HepG2 (cell line): ENCODE measurements around the gene PSMB3. TPM values are rescaled to one million over a fixed set of nuclear protein-coding genes. Genes with fewer than 3 reads are reported as not detected.
A peak's percentile ranks its signal among the peaks of the same experiment; 100 is the strongest.

ENCODE experiments used
- AKNA ChIP-seq: sonication (generic); formaldehyde crosslinking; IDR thresholded peaks from 2 replicates; pipeline ENCODE4 v1.4.0; 2020; ENCODE audit warnings: missing genetic modification reagents, borderline replicate concordance
- E2F2 ChIP-seq: sonication (generic); formaldehyde crosslinking; IDR thresholded peaks from 2 replicates; pipeline ENCODE4 v1.4.0; 2020; ENCODE audit warnings: missing genetic modification reagents, borderline replicate concordance
- EP300 ChIP-seq, 3 experiments: sonication (generic) in 1 of 3; formaldehyde crosslinking in 1 of 3; IDR thresholded peaks; 2 replicates each; pipeline versions ENCODE4 v1.5.1 to v1.6.1; 2011 to 2020; ENCODE audit warnings: low read depth in 2 of 3, low read length in 2 of 3, borderline replicate concordance in 1 of 3, improper control_type of control experiment in 1 of 3, mild to moderate bottlenecking in 1 of 3, missing genetic modification reagents in 1 of 3, moderate library complexity in 1 of 3
- ERF ChIP-seq: IDR thresholded peaks from 2 replicates; pipeline ENCODE4 v1.6.1; 2018; ENCODE audit warnings: missing biosample characterization, missing genetic modification reagents
- FOXO1 ChIP-seq: sonication (generic); formaldehyde crosslinking; IDR thresholded peaks from 2 replicates; pipeline ENCODE4 v1.4.0; 2020; ENCODE audit warnings: missing genetic modification reagents
- GATA4 ChIP-seq: sonication (generic); IDR thresholded peaks from 2 replicates; pipeline ENCODE4 v1.6.1; 2016; ENCODE audit warnings: antibody characterized with exemption, low read depth, borderline replicate concordance
- ONECUT2 ChIP-seq: sonication (generic); formaldehyde crosslinking; IDR thresholded peaks from 2 replicates; pipeline ENCODE4 v1.4.0; 2020; ENCODE audit warnings: missing genetic modification reagents
- PLRG1 ChIP-seq: fragments of 450-650 bp; conservative IDR thresholded peaks from 2 replicates; pipeline ENCODE4 v1.6.1; 2016
- THAP7 ChIP-seq: sonication (generic); formaldehyde crosslinking; IDR thresholded peaks from 2 replicates; pipeline ENCODE4 v1.8.1; 2023; ENCODE audit warnings: mild to moderate bottlenecking, missing genetic modification reagents
- ZFP37 ChIP-seq: sonication (generic); formaldehyde crosslinking; IDR thresholded peaks from 2 replicates; pipeline ENCODE4 v1.4.0; 2020; ENCODE audit warnings: missing genetic modification reagents, borderline replicate concordance
- ZNF275 ChIP-seq: sonication (generic); formaldehyde crosslinking; IDR thresholded peaks from 2 replicates; pipeline ENCODE4 v1.8.0; 2022; ENCODE audit warnings: missing genetic modification reagents, mild to moderate bottlenecking, inconsistent platforms, borderline replicate concordance
- ZNF546 ChIP-seq: sonication (generic); formaldehyde crosslinking; conservative IDR thresholded peaks from 2 replicates; pipeline ENCODE4 v1.8.1; 2023; ENCODE audit warnings: mild to moderate bottlenecking, missing genetic modification reagents
- ZNF564 ChIP-seq: sonication (generic); formaldehyde crosslinking; IDR thresholded peaks from 2 replicates; pipeline ENCODE4 v1.8.1; 2023; ENCODE audit warnings: mild to moderate bottlenecking, missing genetic modification reagents
- ZNF580 ChIP-seq: IDR thresholded peaks from 2 replicates; pipeline ENCODE4 v1.6.1; 2016; ENCODE audit warnings: low read depth, borderline replicate concordance
- ZNF616 ChIP-seq: sonication (generic); formaldehyde crosslinking; IDR thresholded peaks from 2 replicates; pipeline ENCODE4 v1.5.0; 2020; ENCODE audit warnings: low read depth, mild to moderate bottlenecking, missing genetic modification reagents
- ZNF7 ChIP-seq: IDR thresholded peaks from 2 replicates; pipeline ENCODE4 v1.6.1; 2016; ENCODE audit warnings: missing biosample characterization, missing genetic modification reagents
- ZNF746 ChIP-seq: sonication (generic); formaldehyde crosslinking; IDR thresholded peaks from 2 replicates; pipeline ENCODE4 v1.8.0; 2022; ENCODE audit warnings: mild to moderate bottlenecking, missing genetic modification reagents
- ZNF790 ChIP-seq: sonication (generic); formaldehyde crosslinking; IDR thresholded peaks from 2 replicates; pipeline ENCODE4 v1.8.0; 2022; ENCODE audit warnings: missing genetic modification reagents, mild to moderate bottlenecking, borderline replicate concordance
- ZNF879 ChIP-seq: sonication (generic); formaldehyde crosslinking; IDR thresholded peaks from 2 replicates; pipeline ENCODE4 v1.8.1; 2023; ENCODE audit warnings: missing genetic modification reagents
- ZSCAN12 ChIP-seq: sonication (generic); formaldehyde crosslinking; IDR thresholded peaks from 2 replicates; pipeline ENCODE4 v1.9.0; 2021; ENCODE audit warnings: mild to moderate bottlenecking, missing genetic modification reagents
- polyA plus RNA-seq, 8 experiments: library from polyadenylated mRNA; depleted of rRNA in 3 of 8; stranded (reverse) in 7 of 8; unstranded in 1 of 8; fragments of >200 nt; fragmentation: Illumina TruSeq in 4 of 8; extraction: Trizol in 4 of 8; gene quantifications; 2 replicates each; pipeline versions ENCODE4 v1.2.1 to v1.2.3, GENCODE V29; 2011 to 2016; ENCODE audit warnings: low read depth in 4 of 8, missing spikeins in 1 of 8, mixed read lengths in 1 of 8; ENCODE audit not compliant: insufficient read depth in 1 of 8
- total RNA-seq, 5 experiments: library from RNA; depleted of rRNA; stranded (reverse); fragments of >200 nt; fragmentation: Illumina TruSeq; extraction: Trizol; gene quantifications; 2 replicates each; pipeline ENCODE4 v1.2.3, GENCODE V29; 2016; ENCODE audit warnings: low read depth in 1 of 5

Gene PSMB3
- total and polyA plus RNA-seq, 2 of the 13 experiments (the other 11 are each of a cell fraction or from before 2014, with no cell fraction given) = 366 to 517 TPM

GRCh38 chr17:38730526-38731379, 21.8 kb upstream of the PSMB3 start (continued):
- TF ChIP-seq AKNA (CRISPR knock-in tag) (no peak), PLRG1 (no peak), THAP7 (CRISPR knock-in tag) (peak; percentile 63; the same call in 1 of the 2 replicates), ZNF546 (CRISPR knock-in tag) (no peak), ZSCAN12 (CRISPR knock-in tag) (no peak), ZNF275 (CRISPR knock-in tag) (no peak; the same call in 1 of the 2 replicates), ERF (peak; percentile 35; the same call in 1 of the 2 replicates), ONECUT2 (CRISPR knock-in tag) (no peak), ZNF7 (no peak), ZNF746 (peak; percentile 71; the same call in 1 of the 2 replicates), GATA4 (peak; percentile 4; the same call in 1 of the 2 replicates), ZNF879 (CRISPR knock-in tag) (peak; percentile 47; the same call in 1 of the 2 replicates), EP300 (IDR thresholded peaks at IDR 0.05; ENCODE audit: low read depth in 2 of 2, low read length in 2 of 2) (no peak; a peak in 1 of 4 replicates), EP300 (CRISPR knock-in tag; IDR thresholded peaks at IDR 0.05; ENCODE audit: borderline replicate concordance) (no peak), ZNF580 (CRISPR knock-in tag) (no peak), ZNF564 (CRISPR knock-in tag) (no peak), ZNF616 (CRISPR knock-in tag) (no peak; the same call in 1 of the 2 replicates), E2F2 (peak; percentile 69; the same call in 1 of the 2 replicates), FOXO1 (CRISPR knock-in tag) (no peak), ZFP37 (CRISPR knock-in tag) (no peak), ZNF790 (CRISPR knock-in tag) (no peak)
